ENCODE results near the gene ADARB2. TPM values are rescaled to one million over a fixed set of nuclear protein-coding genes. Genes with fewer than 3 reads are reported as not detected.
"Not testable (repeated sequence)": the region's sequence is repeated elsewhere in the genome, so short reads cannot be mapped to it uniquely, and the experiment has no call there.

Gene ADARB2
- total RNA-seq, 4 donors from 2014 or later: 0.32 to 1.6 (median 0.80) TPM

GRCh38 chr10:1327759-1328158 is 409.6 kb downstream of the ADARB2 start:
- no peak for DNase-seq (ENCODE audit: low spot score in 2 of 2)
- no peaks in the 10 kb centered on the region for H3K36me3 ChIP-seq
- 92% methylated on average over 15 of the region's 15 CpGs for WGBS
- no peaks in the 10 kb centered on the region for H3K27me3 ChIP-seq
- no peaks in the 10 kb centered on the region for H3K4me1 ChIP-seq
- H3K27ac ChIP-seq: no peak overlapping the region
- H3K4me3 ChIP-seq: no peak overlapping the region
- H3K9me3 ChIP-seq: peaks cover 2% of the 10 kb centered on the region
- TF ChIP-seq POLR2AphosphoS5 (IDR thresholded peaks at IDR 0.05) (no peak), POLR2A (IDR thresholded peaks at IDR 0.05) (no peak), CTCF (IDR thresholded peaks at IDR 0.05) (no peak), EP300 (IDR thresholded peaks at IDR 0.05) (no peak)

- H3K4me1 ChIP-seq; H3K9me3 ChIP-seq; DNase-seq (ENCODE audit: low spot score in 2 of 2); H3K27me3 ChIP-seq; H3K36me3 ChIP-seq; H3K4me3 ChIP-seq; H3K27ac ChIP-seq: not testable (repeated sequence)
- 85% methylated on average over 19 of the region's 20 CpGs for WGBS
Observed at GRCh38 chr10:1326514-1326913, 410.8 kb downstream of the ADARB2 start.

- Histone ChIP-seq H3K27me3 (no peaks in the 10 kb centered on the region), H3K27ac (no peak overlapping the region), H3K9me3 (no peaks in the 10 kb centered on the region), H3K4me3 (no peak overlapping the region), H3K4me1 (no peaks in the 10 kb centered on the region), H3K36me3 (no peaks in the 10 kb centered on the region)
- no peak for DNase-seq (ENCODE audit: low spot score in 2 of 2)
- TF ChIP-seq POLR2AphosphoS5 (IDR thresholded peaks at IDR 0.05): no peak
- TF ChIP-seq EP300 (IDR thresholded peaks at IDR 0.05): no peak
- TF ChIP-seq POLR2A (IDR thresholded peaks at IDR 0.05): no peak
- no peak for TF ChIP-seq CTCF (IDR thresholded peaks at IDR 0.05)
- WGBS: 62% methylated on average over 9 of the region's 10 CpGs
Observed at GRCh38 chr10:1324903-1325302, 412.4 kb downstream of the ADARB2 start.

GRCh38 chr10:1323951-1324350 is 413.4 kb downstream of the ADARB2 start:
- 41% methylated on average over 6 of the region's 6 CpGs for WGBS
- H3K27ac ChIP-seq: no peak overlapping the region
- no peaks in the 10 kb centered on the region for H3K9me3 ChIP-seq

GRCh38 chr10:1320739-1321320 is 416.5 kb downstream of the ADARB2 start:
- Histone ChIP-seq H3K9me3 (no peaks in the 10 kb centered on the region), H3K27me3 (no peaks in the 10 kb centered on the region), H3K36me3 (no peaks in the 10 kb centered on the region), H3K4me3 (no peak overlapping the region), H3K27ac (no peak overlapping the region), H3K4me1 (no peaks in the 10 kb centered on the region)
- TF ChIP-seq POLR2AphosphoS5 (IDR thresholded peaks at IDR 0.05): no peak
- no peak for TF ChIP-seq POLR2A (IDR thresholded peaks at IDR 0.05)
- TF ChIP-seq EP300 (IDR thresholded peaks at IDR 0.05): no peak
- TF ChIP-seq CTCF (IDR thresholded peaks at IDR 0.05): no peak
- no peak for DNase-seq (ENCODE audit: low spot score in 2 of 2)
- WGBS: 49% methylated on average over 3 of the region's 3 CpGs

More at GRCh38 chr10:1323951-1324350, 413.4 kb downstream of the ADARB2 start:
- H3K4me3 ChIP-seq: no peak overlapping the region
- no peaks in the 10 kb centered on the region for H3K27me3 ChIP-seq
- no peaks in the 10 kb centered on the region for H3K4me1 ChIP-seq
- no peaks in the 10 kb centered on the region for H3K36me3 ChIP-seq
- no peak for TF ChIP-seq POLR2A (IDR thresholded peaks at IDR 0.05)
- TF ChIP-seq EP300 (IDR thresholded peaks at IDR 0.05): no peak
- no peak for TF ChIP-seq CTCF (IDR thresholded peaks at IDR 0.05)
- TF ChIP-seq POLR2AphosphoS5 (IDR thresholded peaks at IDR 0.05): no peak
- no peak for DNase-seq (ENCODE audit: low spot score in 2 of 2)

- 56% methylated on average over 8 of the region's 8 CpGs for WGBS
- TF ChIP-seq POLR2AphosphoS5 (IDR thresholded peaks at IDR 0.05): no peak
- TF ChIP-seq POLR2A (IDR thresholded peaks at IDR 0.05): no peak
- TF ChIP-seq CTCF (IDR thresholded peaks at IDR 0.05): no peak
- TF ChIP-seq EP300 (IDR thresholded peaks at IDR 0.05): no peak
- peaks cover 4% of the 10 kb centered on the region for H3K27me3 ChIP-seq
- no peaks in the 10 kb centered on the region for H3K4me1 ChIP-seq
- no peak overlapping the region for H3K4me3 ChIP-seq
- H3K36me3 ChIP-seq: no peaks in the 10 kb centered on the region
- no peak overlapping the region for H3K27ac ChIP-seq
- DNase-seq (ENCODE audit: low spot score in 2 of 2): no peak
- no peaks in the 10 kb centered on the region for H3K9me3 ChIP-seq
Observed at GRCh38 chr10:1316809-1317143, 420.5 kb downstream of the ADARB2 start.

All from suprapubic skin (tissue), 4 donors.